ENCODE data around the gene AKAP17A.

The AKAP17A gene

DNA sequence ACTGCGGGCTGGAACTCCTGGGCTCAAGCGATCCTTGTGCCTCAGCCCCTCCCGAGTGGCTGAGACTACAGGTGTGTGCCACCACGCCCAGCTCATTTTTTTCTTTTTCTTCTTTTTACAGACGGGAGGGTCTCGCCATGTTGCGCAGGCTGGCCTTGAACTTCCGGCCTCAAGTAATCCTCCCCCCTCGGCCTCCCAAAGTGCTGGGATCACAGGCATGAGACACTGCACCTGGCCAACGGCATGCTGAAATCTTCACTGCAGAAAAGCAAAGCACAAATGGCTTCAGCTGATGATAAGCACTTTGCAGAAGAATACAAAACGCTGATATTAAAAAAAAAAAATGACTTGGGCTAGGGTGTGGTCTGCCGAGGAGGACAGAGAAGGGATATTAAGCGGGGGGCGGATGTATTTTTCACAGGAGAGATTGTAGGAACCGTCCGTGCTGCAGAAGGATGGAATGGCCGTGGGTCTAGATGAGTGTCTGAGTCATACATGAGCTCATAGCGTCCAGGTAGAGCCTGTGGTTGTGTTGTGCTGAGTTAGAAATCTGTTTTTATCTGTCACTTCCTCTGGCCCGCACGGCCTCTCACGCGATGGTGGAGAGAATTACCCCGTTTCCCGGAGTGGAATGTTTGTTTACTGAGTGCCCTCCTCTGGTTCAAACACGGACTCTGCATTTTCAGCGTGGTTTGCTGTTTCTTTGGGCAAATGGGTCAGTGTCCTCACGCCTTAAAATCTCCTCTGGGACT lies 8.5 kb upstream of the AKAP17A start:
- no peak for FAIRE-seq

DNA sequence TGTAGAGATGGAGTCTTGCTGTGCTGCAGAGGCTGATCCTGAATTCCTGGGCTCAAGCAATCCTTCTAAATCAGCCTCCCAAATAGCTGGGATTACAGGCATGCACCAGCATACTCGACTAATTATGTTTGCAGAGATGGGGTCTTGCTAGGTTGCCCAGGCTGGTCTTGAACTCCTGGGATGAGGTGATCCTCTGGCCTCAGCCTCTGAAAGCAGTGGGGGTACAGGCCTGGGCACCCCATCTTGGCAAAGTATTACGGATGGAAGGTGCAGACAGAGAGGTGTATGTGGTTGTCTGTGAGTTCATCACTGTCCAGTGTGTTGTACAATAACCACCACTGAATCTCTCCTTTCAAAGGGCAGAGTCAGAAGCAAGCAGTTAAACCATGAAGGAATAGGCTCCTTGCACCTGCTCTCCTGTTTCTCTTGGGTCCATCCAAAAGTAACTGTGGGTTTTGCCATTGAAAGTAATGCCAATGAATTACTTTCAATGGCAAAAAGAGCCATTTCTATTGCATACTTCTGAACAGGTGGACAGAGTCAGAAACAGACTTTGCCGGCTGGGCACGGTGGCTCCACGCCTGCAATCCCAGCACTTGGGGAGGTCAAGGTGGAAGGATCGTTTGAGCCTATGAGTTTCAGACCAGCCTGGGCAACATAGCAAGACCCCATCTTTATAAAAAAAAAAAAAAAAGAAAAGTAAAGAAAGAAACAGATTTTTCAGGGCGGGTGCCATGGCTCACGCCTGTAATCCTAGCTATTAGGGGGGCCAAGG lies 7.0 kb upstream of the AKAP17A start:
- FAIRE-seq = no peak

- FAIRE-seq = no peak
Observed at GRCh38 chrX:1587161-1587560, 4.2 kb upstream of the AKAP17A start.

GRCh38 chrX:1589356-1590130 lies 1.9 kb upstream of the AKAP17A start:
- FAIRE-seq = no peak

- FAIRE-seq = no peak
Observed at GRCh38 chrX:1591863-1592469, 562 bp downstream of the AKAP17A start.

DNA sequence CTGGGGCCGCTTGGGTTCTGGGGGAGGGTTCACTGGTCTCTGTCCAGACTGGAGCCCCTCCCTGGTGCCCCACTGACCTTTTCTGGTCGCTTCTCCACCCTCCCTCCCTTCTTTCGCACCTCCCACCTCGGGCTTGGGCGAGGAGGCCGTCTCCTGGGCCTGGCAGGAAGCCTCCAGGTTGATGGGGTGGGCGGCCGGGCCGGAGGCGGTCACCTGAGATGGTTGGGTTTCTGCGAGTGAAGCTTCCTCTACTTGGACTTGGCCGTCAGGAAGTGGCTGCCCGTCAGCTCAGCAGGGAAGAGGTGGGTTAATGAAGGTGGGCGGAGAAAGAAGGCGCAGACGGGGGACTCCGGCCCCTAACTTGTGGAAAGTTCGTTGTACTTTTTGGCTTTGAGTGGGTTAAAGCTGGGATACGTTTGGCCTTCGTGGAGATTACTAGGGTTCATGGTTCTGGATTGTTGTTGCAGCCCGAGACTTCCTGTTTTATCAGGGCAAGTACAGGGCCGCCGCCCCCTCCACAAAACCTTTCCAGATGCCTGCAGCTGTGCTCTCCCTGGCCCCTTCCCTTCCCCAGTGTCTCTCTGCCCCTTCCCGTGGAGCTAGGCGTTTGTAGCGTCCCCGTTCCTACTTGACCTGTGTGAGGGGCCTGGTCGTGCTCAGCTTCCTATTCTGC lies 1.2 kb downstream of the AKAP17A start:
- FAIRE-seq = no peak

GRCh38 chrX:1593286-1594271 lies 2.2 kb downstream of the AKAP17A start:
- FAIRE-seq = no peak

DNA sequence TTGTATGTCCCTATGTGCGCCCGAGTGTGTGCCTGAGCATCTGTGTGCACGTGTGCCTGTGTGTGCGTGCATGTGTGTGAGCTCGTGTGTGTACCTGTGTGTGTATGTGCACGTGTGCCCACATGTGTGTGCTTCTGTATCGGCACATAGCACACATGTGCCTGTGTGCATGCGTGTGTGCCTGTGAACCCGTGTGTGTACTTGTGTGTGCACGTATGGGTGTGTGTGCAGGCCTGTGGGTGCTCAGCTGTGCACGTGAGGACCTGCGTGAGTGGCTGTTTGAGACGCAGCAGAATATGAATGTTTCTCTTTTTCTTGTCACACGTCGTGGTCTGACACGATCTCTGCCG lies 4.3 kb downstream of the AKAP17A start:
- no peak for FAIRE-seq

DNA sequence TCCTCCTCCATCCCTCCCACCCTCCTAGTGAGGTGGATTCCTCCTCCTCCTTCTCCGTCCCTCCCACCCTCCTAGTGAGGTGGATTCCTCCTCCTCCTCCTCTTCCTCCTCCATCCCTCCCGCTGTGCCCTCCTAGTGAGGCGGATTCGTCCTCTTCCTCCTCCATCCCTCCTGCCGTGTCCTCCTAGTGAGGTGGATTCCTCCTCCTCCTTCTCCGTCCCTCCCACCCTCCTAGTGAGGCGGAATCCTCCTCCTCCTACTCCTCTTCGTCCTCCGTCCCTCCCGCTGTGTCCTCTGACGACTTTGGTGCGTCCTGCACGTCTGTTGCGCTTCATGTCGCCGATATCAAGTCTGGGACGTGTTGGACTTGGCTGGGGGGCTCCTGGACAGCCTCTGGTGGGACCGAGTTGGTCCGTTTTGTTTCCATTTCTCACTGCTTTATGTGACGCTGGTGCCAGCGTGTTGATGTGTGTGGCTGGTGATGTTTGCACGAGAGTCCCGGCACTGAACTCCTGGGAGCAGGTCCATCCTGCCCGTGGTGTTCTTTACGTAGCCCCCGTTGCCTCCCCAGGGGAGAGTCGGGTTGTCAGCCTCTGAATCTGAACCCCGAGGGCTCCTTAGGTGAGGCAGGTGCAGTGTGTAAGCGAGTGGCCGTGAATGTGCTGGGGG lies 5.4 kb downstream of the AKAP17A start:
- no peak for FAIRE-seq

- FAIRE-seq = no peak
Observed at GRCh38 chrX:1597345-1598020, 6.1 kb downstream of the AKAP17A start.

GRCh38 chrX:1598021-1598875 lies 6.8 kb downstream of the AKAP17A start:
- FAIRE-seq = no peak

GRCh38 chrX:1598876-1599790 lies 7.7 kb downstream of the AKAP17A start:
- no peak for FAIRE-seq

DNA sequence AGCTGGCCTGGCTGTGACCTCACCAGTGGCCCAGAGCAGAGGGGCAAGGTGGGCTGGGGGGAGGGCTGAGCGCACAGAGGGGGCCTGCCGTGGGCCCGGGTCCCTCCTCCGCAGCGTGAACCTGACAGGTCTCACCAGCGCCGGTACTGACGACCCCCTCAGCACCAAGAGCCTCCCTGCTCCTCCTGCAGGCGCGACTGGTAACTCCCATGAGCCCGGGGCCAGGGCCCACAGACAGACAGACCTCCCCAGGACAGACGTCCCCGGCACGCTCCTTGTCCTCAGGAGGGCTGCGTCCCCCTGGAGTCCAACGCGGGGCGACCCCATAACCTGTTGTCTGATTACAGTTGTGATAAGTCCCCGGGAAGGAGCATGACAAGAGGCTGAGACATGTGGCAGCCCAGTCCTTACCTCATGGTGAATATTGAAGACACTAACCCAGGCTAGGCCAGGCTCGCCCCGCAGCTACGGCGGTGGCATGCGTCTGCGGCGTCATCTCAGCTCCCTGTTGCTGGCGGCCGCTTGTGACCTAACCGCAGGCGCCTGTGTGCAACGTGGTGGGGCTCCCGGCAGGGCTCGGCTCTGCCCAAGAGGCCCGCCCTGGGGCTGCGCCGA lies 8.5 kb downstream of the AKAP17A start:
- no peak for FAIRE-seq

DNA sequence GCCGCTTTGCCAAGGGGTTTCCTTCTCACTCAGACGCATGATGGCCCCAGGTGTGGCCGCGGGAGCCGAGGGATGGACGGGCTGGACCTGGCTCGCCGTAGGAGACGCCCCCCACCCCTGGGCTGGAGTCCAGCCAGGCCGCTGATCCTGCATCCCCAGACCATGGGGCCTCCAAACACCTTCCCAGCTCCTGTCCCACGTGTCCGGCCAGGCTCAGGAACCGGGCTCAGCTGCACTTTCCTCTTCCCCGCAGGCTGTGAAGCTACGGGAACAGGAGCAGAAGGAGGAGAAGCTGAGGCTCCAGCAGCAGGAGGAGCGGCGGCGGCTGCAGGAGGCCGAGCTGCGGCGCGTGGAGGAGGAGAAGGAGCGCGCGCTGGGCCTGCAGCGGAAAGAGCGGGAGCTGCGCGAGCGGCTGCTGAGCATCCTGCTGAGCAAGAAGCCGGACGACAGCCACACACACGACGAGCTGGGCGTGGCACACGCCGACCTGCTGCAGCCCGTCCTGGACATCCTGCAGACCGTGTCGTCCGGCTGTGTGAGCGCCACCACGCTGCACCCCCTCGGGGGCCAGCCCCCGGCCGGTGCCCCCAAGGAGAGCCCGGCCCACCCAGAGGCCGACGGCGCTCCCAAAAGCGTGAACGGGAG lies 9.1 kb downstream of the AKAP17A start:
- FAIRE-seq = no peak

DNA sequence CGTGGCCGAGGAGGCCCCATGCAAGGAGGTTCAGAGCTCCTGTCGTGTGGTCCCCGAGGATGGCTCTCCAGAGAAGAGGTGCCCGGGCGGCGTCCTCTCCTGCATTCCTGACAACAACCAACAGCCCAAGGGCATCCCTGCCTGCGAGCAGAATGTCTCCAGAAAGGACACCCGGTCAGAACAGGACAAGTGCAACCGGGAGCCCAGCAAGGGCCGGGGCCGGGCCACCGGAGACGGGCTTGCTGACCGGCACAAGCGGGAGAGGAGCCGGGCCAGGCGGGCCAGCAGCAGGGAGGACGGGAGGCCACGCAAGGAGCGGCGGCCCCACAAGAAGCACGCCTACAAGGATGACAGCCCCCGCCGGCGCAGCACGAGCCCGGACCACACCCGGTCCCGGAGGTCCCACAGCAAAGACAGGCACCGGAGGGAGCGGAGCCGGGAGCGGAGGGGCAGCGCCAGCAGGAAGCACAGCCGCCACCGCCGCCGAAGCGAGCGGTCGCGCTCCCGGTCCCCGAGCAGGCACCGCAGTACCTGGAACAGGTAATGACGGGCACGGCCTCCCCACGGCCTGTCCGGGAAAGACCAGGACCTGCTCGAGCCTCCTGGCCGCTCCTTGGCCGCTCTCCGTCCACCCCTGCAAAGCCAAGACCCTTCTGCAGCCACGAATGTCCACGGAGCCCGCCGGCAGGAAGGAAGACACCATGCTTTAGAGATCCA lies 9.8 kb downstream of the AKAP17A start:
- no peak for FAIRE-seq

DNA sequence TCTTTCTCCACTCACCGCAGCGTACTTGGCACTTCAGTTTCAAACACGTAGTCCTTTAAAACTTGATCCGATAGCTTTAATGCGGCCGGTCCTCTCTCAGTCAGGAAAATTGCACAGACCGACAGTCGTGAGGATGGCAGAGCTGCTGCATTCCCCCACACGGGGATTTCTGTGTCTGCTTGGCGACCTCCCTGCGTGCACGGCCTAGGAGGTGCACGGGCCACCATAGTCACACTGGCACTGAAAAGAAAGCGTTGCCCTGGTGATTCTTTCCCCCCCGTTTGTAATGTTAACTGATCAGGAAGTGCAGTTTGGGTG lies 10.3 kb downstream of the AKAP17A start:
- FAIRE-seq = no peak

DNA sequence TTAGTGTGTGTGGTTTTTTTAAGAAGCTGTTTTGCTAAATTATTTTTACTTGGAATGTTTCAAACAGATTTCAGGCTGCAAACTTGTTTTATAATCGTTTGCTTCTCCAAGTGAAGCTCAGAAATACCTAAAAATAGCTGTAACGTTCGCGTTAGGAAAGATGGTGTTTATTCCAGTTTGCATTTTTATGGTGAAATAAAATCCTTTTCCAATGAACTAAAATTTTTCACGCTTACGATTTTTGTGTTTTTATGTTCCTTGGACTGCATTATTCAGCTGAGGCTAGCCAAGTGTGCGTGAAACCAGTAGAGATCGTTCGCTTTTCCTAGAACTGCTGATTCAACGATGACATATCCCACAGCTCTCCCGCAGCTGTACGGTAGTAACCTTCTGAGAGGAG lies 10.9 kb downstream of the AKAP17A start:
- no peak for FAIRE-seq
